GM23338 (cell line): Measurements from ENCODE around the gene CDK5R1. TPM values are rescaled to one million over a fixed set of nuclear protein-coding genes. Genes with fewer than 3 reads are reported as not detected.

Experiments used
- ATAC-seq: fragments of 200-7000 bp; cut with Tn5 transposase; 3 replicates; pipeline ENCODE4 v1.9.1; 2020
- DNase-seq: peaks from one replicate; pipeline ENCODE4 v3.0.0-alpha.2; 2015; ENCODE audit warnings: low spot score
- H2AFZ ChIP-seq: fragments of 200-600 bp; sonication (generic); 2 replicates; pipeline ENCODE4 v1.8.0; 2016; ENCODE audit warnings: antibody characterized with exemption, mild to moderate bottlenecking, moderate library complexity
- H3F3A ChIP-seq: fragments of 200-600 bp; sonication (generic); replicated peaks from 2 replicates; pipeline ENCODE4 v1.8.0; 2017; ENCODE audit warnings: antibody characterized with exemption, mixed run types, low read depth
- H3K27ac ChIP-seq: fragments of 200-600 bp; sonication (generic); 2 replicates; pipeline ENCODE4 v1.6.1; 2016; ENCODE audit warnings: low read depth
- H3K27me3 ChIP-seq: fragments of 200-600 bp; sonication (generic); 2 replicates; pipeline ENCODE4 v1.8.0; 2016; ENCODE audit warnings: mild to moderate bottlenecking, mixed run types, moderate library complexity; ENCODE audit not compliant: insufficient read depth
- H3K36me3 ChIP-seq: fragments of 200-600 bp; sonication (generic); 2 replicates; pipeline ENCODE4 v1.8.0; 2016; ENCODE audit warnings: mild to moderate bottlenecking; ENCODE audit not compliant: insufficient read depth
- H3K4me1 ChIP-seq: fragments of 200-600 bp; sonication (generic); 2 replicates; pipeline ENCODE4 v1.8.0; 2016; ENCODE audit warnings: mild to moderate bottlenecking, moderate library complexity; ENCODE audit not compliant: insufficient read depth
- H3K4me2 ChIP-seq: fragments of 200-600 bp; sonication (generic); 2 replicates; pipeline ENCODE4 v1.7.1; 2017; ENCODE audit warnings: mixed run types
- H3K4me3 ChIP-seq: fragments of 200-600 bp; sonication (generic); 2 replicates; pipeline ENCODE4 v1.6.1; 2016; ENCODE audit warnings: mixed run types
- H3K79me2 ChIP-seq: fragments of 200-600 bp; sonication (generic); replicated peaks from 2 replicates; pipeline ENCODE4 v1.8.0; 2017; ENCODE audit warnings: mild to moderate bottlenecking; ENCODE audit not compliant: insufficient read depth
- H3K9me2 ChIP-seq: fragments of 200-600 bp; sonication (generic); 2 replicates; pipeline ENCODE4 v1.8.0; 2017; ENCODE audit not compliant: insufficient read depth
- H4K20me1 ChIP-seq: fragments of 200-600 bp; sonication (generic); replicated peaks from 2 replicates; pipeline ENCODE4 v1.8.0; 2017; ENCODE audit warnings: mild to moderate bottlenecking; ENCODE audit not compliant: insufficient read depth
- H3K27ac Mint-ChIP-seq: 2 replicates; pipeline ENCODE4 v1.8.0; 2020; ENCODE audit warnings: inconsistent platforms, mild to moderate bottlenecking, moderate library complexity, mixed read lengths
- H3K27me3 Mint-ChIP-seq: 3 replicates; pipeline ENCODE4 v1.8.0; 2022; ENCODE audit warnings: low read depth, mild to moderate bottlenecking, moderate library complexity, mixed read lengths, inconsistent platforms; ENCODE audit not compliant: insufficient read depth, poor library complexity
- H3K36me3 Mint-ChIP-seq: 3 replicates; pipeline ENCODE4 v1.8.0; 2021; ENCODE audit warnings: low read depth, mild to moderate bottlenecking, inconsistent platforms, moderate library complexity, mixed read lengths
- H3K4me1 Mint-ChIP-seq: 3 replicates; pipeline ENCODE4 v1.8.0; 2020; ENCODE audit warnings: mild to moderate bottlenecking, inconsistent platforms, mixed read lengths
- H3K4me3 Mint-ChIP-seq: 3 replicates; pipeline ENCODE4 v1.8.0; 2021; ENCODE audit warnings: moderate library complexity, mild to moderate bottlenecking, inconsistent platforms, mixed read lengths
- H3K9me3 Mint-ChIP-seq: 3 replicates; pipeline ENCODE4 v1.8.0; 2020; ENCODE audit warnings: moderate library complexity, mild to moderate bottlenecking, inconsistent platforms, mixed read lengths
- CREB1 ChIP-seq: fragments of 250-450 bp; sonication (Bioruptor Pico); IDR thresholded peaks from 2 replicates; pipeline ENCODE4 v1.5.0; 2020; ENCODE audit warnings: low read depth, mild to moderate bottlenecking, moderate library complexity
- CTCF ChIP-seq, 2 experiments: fragments of 200-600 bp in 1 of 2; sonication (generic) in 1 of 2; conservative IDR thresholded peaks; 2 replicates each; pipeline versions ENCODE4 v1.5.1 to v1.6.1; 2016 to 2017; ENCODE audit warnings: antibody characterized with exemption in 2 of 2, low read depth in 2 of 2, mild to moderate bottlenecking in 2 of 2, moderate library complexity in 1 of 2
- EZH2 ChIP-seq: fragments of 200-600 bp; sonication (generic); IDR thresholded peaks from one replicate; pipeline ENCODE4 v1.8.0; 2017; ENCODE audit warnings: antibody characterized with exemption, mild to moderate bottlenecking, low read depth; ENCODE audit not compliant: unreplicated experiment
- EZH2phosphoT487 ChIP-seq: fragments of 200-600 bp; sonication (generic); IDR thresholded peaks from one replicate; pipeline ENCODE4 v1.8.1; 2018; ENCODE audit warnings: antibody characterized with exemption; ENCODE audit not compliant: unreplicated experiment
- JUNB ChIP-seq: IDR thresholded peaks from one replicate; pipeline ENCODE4 v1.6.1; 2016; ENCODE audit warnings: antibody characterized with exemption; ENCODE audit not compliant: unreplicated experiment
- NANOG ChIP-seq: IDR thresholded peaks from 2 replicates; pipeline ENCODE4 v1.6.1; 2016; ENCODE audit warnings: antibody characterized with exemption, borderline replicate concordance
- POLR2AphosphoS5 ChIP-seq: IDR thresholded peaks from 2 replicates; pipeline ENCODE4 v1.6.1; 2016; ENCODE audit warnings: antibody characterized with exemption, low read depth
- STAT1 ChIP-seq: IDR thresholded peaks from one replicate; pipeline ENCODE4 v1.6.1; 2016; ENCODE audit warnings: antibody characterized with exemption; ENCODE audit not compliant: unreplicated experiment
- ZNF114 ChIP-seq: fragments of 250-450 bp; sonication (Bioruptor Pico); IDR thresholded peaks from 2 replicates; pipeline ENCODE4 v1.5.0; 2020; ENCODE audit warnings: mild to moderate bottlenecking, moderate library complexity
- ZNF331 ChIP-seq: fragments of 250-450 bp; sonication (Bioruptor Pico); IDR thresholded peaks from 2 replicates; pipeline ENCODE4 v1.5.0; 2020; ENCODE audit warnings: low read depth, mild to moderate bottlenecking, moderate library complexity
- ZNF462 ChIP-seq: fragments of 250-450 bp; sonication (Bioruptor Pico); IDR thresholded peaks from 2 replicates; pipeline ENCODE4 v1.5.0; 2020; ENCODE audit warnings: mild to moderate bottlenecking, moderate library complexity
- polyA plus RNA-seq: library from polyadenylated mRNA; unstranded; fragments of >200 nt; fragmentation: Nextera tagmentation; extraction: Ambion mirVana; gene quantifications from 2 replicates; pipeline ENCODE4 v1.2.1, GENCODE V29; 2016
- total RNA-seq: library from RNA; depleted of rRNA; stranded (reverse); fragments of >200 nt; shearing (Covaris generic); gene quantifications from 2 replicates; pipeline ENCODE4 v1.2.3, GENCODE V29; 2014
- TF ChIP-seq, protein P1 (sequence below): IDR thresholded peaks from one replicate; pipeline ENCODE4 v1.6.1; 2018; ENCODE audit warnings: antibody characterized with exemption; ENCODE audit not compliant: unreplicated experiment
- TF ChIP-seq, protein P2 (sequence below): IDR thresholded peaks from 2 replicates; pipeline ENCODE4 v1.6.1; 2016; ENCODE audit warnings: antibody characterized with exemption

Gene CDK5R1
- total and polyA plus RNA-seq, 2 experiments from 2014 or later, result 4.0 to 11.6 TPM

DNA sequence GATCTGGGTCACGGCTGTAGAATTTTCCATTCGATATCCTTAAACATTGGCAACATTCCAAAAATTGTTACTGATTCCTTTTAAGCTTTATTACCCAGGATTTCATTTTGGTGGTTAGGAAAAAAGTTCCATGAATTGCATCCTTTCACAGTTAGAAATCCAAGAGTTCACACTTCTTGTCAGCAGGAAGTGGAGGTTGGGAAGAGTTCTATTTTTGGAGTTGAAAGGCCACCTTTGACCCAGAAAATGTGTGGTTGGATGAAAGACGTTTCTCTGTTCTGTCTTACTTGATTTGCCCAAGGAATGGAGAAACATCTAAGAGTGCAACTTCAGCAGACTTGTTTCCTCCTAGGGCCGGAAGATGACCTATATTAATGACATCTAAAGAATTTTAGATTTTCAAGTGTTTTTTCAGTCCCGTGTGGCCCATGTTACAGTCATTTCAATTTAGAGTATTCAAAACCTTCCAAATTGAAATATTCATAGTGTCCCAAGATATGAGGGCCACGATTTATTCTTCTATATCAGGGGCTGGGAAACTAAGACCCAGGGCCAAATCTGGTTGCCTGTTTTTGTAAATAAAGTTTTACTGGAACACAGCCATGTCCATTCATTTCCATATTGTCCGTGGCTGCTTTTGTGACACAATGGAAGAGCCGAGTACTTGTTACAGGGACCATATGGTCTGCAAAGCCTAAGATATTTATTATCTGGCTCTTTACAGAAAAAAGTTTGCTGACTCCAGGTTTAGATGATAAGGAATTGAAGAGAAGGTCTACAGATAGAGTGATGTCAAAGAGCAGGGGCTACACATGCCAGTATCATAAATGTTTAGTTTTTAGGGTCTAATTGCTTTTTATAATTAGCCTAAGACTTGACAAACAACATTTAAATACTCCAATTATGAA, 50.2 kb downstream of the CDK5R1 start:
- Mint-ChIP-seq H3K4me3 (no peak overlapping the region), H3K4me1 (peaks cover 11% of the 10 kb centered on the region), H3K27ac (no peak overlapping the region), H3K27me3 (peaks cover 8% of the 10 kb centered on the region), H3K9me3 (peaks cover 5% of the 10 kb centered on the region; the same call in 2 of the 3 replicates), H3K36me3 (peaks cover 9% of the 10 kb centered on the region)
- Histone ChIP-seq H3K4me1 (peaks cover 8% of the 10 kb centered on the region), H3K9me2 (no peaks in the 10 kb centered on the region), H3K27ac (no peak overlapping the region), H3K79me2 (no peaks in the 10 kb centered on the region), H3K4me2 (no peak overlapping the region), H3K27me3 (no peaks in the 10 kb centered on the region), H2AFZ (no peak overlapping the region), H4K20me1 (no peaks in the 10 kb centered on the region), H3K36me3 (no peaks in the 10 kb centered on the region), H3K4me3 (no peak overlapping the region), H3F3A (no peaks in the 10 kb centered on the region)
- ATAC-seq (no peak), DNase-seq (no peak)
- no peak for TF ChIP-seq NANOG
- no peak for TF ChIP-seq CREB1
- TF ChIP-seq EZH2phosphoT487, result no peak
- TF ChIP-seq ZNF114 (CRISPR knock-in tag), result no peak
- no peak for TF ChIP-seq EZH2
- TF ChIP-seq, protein P1, sequence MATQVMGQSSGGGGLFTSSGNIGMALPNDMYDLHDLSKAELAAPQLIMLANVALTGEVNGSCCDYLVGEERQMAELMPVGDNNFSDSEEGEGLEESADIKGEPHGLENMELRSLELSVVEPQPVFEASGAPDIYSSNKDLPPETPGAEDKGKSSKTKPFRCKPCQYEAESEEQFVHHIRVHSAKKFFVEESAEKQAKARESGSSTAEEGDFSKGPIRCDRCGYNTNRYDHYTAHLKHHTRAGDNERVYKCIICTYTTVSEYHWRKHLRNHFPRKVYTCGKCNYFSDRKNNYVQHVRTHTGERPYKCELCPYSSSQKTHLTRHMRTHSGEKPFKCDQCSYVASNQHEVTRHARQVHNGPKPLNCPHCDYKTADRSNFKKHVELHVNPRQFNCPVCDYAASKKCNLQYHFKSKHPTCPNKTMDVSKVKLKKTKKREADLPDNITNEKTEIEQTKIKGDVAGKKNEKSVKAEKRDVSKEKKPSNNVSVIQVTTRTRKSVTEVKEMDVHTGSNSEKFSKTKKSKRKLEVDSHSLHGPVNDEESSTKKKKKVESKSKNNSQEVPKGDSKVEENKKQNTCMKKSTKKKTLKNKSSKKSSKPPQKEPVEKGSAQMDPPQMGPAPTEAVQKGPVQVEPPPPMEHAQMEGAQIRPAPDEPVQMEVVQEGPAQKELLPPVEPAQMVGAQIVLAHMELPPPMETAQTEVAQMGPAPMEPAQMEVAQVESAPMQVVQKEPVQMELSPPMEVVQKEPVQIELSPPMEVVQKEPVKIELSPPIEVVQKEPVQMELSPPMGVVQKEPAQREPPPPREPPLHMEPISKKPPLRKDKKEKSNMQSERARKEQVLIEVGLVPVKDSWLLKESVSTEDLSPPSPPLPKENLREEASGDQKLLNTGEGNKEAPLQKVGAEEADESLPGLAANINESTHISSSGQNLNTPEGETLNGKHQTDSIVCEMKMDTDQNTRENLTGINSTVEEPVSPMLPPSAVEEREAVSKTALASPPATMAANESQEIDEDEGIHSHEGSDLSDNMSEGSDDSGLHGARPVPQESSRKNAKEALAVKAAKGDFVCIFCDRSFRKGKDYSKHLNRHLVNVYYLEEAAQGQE, result no peak
- TF ChIP-seq STAT1, result no peak
- TF ChIP-seq POLR2AphosphoS5, result no peak
- TF ChIP-seq, protein P2, sequence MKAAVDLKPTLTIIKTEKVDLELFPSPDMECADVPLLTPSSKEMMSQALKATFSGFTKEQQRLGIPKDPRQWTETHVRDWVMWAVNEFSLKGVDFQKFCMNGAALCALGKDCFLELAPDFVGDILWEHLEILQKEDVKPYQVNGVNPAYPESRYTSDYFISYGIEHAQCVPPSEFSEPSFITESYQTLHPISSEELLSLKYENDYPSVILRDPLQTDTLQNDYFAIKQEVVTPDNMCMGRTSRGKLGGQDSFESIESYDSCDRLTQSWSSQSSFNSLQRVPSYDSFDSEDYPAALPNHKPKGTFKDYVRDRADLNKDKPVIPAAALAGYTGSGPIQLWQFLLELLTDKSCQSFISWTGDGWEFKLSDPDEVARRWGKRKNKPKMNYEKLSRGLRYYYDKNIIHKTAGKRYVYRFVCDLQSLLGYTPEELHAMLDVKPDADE, result no peak
- TF ChIP-seq ZNF462 (CRISPR knock-in tag), result no peak
- TF ChIP-seq ZNF331 (CRISPR knock-in tag), result no peak
- TF ChIP-seq CTCF (conservative IDR thresholded peaks at IDR 0.05; ENCODE audit: low read depth in 2 of 2), result no peak
- no peak for TF ChIP-seq JUNB
